22Rv1 (cell line): ENCODE measurements around the gene LENEP.

Experiments
- ZFX ChIP-seq: fragments of 450-650 bp; IDR thresholded peaks from 2 replicates; pipeline ENCODE4 v1.6.1; 2017; ENCODE audit warnings: antibody characterized with exemption, borderline replicate concordance
- TF ChIP-seq, protein P1 (sequence below): fragments of 450-650 bp; IDR thresholded peaks from 2 replicates; pipeline ENCODE4 v1.5.1; 2017; ENCODE audit warnings: mild to moderate bottlenecking

DNA sequence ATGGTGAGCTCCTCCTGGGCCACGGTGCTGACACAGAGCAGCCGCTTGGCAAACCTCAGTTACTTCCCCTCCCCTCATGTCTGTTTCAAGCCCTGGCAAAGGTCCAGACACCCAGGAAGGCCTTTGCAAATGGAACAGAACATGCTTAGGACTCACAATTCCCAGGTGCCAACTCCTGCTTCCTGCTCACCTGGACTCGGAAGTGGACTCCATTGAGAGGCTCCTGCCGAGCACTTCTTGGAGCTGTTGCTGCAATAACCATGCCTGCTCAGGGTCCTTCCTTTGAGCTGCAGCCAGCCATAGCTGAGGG is 29.5 kb downstream of the LENEP start:
- TF ChIP-seq, protein P1, sequence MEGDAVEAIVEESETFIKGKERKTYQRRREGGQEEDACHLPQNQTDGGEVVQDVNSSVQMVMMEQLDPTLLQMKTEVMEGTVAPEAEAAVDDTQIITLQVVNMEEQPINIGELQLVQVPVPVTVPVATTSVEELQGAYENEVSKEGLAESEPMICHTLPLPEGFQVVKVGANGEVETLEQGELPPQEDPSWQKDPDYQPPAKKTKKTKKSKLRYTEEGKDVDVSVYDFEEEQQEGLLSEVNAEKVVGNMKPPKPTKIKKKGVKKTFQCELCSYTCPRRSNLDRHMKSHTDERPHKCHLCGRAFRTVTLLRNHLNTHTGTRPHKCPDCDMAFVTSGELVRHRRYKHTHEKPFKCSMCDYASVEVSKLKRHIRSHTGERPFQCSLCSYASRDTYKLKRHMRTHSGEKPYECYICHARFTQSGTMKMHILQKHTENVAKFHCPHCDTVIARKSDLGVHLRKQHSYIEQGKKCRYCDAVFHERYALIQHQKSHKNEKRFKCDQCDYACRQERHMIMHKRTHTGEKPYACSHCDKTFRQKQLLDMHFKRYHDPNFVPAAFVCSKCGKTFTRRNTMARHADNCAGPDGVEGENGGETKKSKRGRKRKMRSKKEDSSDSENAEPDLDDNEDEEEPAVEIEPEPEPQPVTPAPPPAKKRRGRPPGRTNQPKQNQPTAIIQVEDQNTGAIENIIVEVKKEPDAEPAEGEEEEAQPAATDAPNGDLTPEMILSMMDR, result no peak
- TF ChIP-seq ZFX, result no peak
